A673 (cell line): Measurements from ENCODE around the gene COL28A1.

Experiments used
- EZH2 ChIP-seq: fragments of 200-600 bp; sonication (generic); IDR thresholded peaks from 2 replicates; pipeline ENCODE4 v1.6.1; 2017; ENCODE audit warnings: borderline replicate concordance, low read depth, mild to moderate bottlenecking, mixed read lengths, antibody characterized with exemption, low read length; ENCODE audit not compliant: poor library complexity, severe bottlenecking
- TF ChIP-seq, protein P1 (sequence below): fragments of 300-800, 200-600 bp; sonication (generic); conservative IDR thresholded peaks from 2 replicates; pipeline ENCODE4 v1.5.1; 2017; ENCODE audit warnings: low read depth, mild to moderate bottlenecking, antibody characterized with exemption, low read length, moderate library complexity, mixed read lengths

DNA sequence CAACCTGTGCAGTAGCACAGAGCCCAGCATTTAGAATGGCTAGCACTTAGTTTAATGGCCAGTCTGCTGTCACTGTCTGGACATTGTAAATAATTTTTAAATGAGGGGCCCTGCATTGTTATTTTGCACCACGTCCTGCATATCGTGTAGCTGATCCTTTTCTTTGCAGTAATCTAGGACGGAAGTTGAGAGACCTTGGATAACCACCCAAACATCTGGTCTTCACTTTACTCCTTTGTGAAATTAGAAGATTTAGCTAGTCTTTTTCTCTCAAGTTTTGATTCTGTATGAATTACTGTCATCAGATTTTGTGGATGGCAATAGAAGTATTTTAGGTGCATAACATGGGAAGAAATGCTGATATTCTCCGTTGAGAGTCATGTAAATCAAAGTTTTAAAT is 32.9 kb upstream of the COL28A1 start:
- TF ChIP-seq EZH2, result no peak
- TF ChIP-seq, protein P1, sequence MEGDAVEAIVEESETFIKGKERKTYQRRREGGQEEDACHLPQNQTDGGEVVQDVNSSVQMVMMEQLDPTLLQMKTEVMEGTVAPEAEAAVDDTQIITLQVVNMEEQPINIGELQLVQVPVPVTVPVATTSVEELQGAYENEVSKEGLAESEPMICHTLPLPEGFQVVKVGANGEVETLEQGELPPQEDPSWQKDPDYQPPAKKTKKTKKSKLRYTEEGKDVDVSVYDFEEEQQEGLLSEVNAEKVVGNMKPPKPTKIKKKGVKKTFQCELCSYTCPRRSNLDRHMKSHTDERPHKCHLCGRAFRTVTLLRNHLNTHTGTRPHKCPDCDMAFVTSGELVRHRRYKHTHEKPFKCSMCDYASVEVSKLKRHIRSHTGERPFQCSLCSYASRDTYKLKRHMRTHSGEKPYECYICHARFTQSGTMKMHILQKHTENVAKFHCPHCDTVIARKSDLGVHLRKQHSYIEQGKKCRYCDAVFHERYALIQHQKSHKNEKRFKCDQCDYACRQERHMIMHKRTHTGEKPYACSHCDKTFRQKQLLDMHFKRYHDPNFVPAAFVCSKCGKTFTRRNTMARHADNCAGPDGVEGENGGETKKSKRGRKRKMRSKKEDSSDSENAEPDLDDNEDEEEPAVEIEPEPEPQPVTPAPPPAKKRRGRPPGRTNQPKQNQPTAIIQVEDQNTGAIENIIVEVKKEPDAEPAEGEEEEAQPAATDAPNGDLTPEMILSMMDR, result no peak
